Activated B cell treated with CpG ODN at 0.5 μM for 24 hours (primary cell): ENCODE results near the gene DNAJB5. TPM values are rescaled to one million over a fixed set of nuclear protein-coding genes. Genes with fewer than 3 reads are reported as not detected.

ENCODE experiments used
- ATAC-seq: fragments of 200-7000 bp; cut with Tn5 transposase; one replicate; pipeline ENCODE4 v1.10.0; 2021; ENCODE audit warnings: low read depth, mild to moderate bottlenecking, moderate library complexity
- CTCF ChIA-PET: fragments of 350-600 bp; sonication (Branson Sonifier 250); formaldehyde crosslinking; loops from one replicate; lab custom pipeline; 2021; ENCODE audit warnings: antibody characterized with exemption; lab: Charles Lee
- POLR2A ChIA-PET: fragments of 350-600 bp; sonication (Branson Sonifier 250); formaldehyde crosslinking; loops from one replicate; lab custom pipeline; 2021; ENCODE audit warnings: antibody characterized with exemption; lab: Charles Lee
- DNase-seq: peaks from one replicate; pipeline ENCODE4 v3.0.0; 2022
- H3K27ac Mint-ChIP-seq: one replicate; pipeline ENCODE4 v1.8.0; 2020; ENCODE audit warnings: mixed read lengths
- H3K27me3 Mint-ChIP-seq: one replicate; pipeline ENCODE4 v1.8.0; 2021; ENCODE audit warnings: mixed read lengths
- H3K36me3 Mint-ChIP-seq: one replicate; pipeline ENCODE4 v1.8.0; 2021; ENCODE audit warnings: low read depth, mixed read lengths
- H3K4me1 Mint-ChIP-seq: one replicate; pipeline ENCODE4 v1.8.0; 2021; ENCODE audit warnings: mixed read lengths
- H3K4me3 Mint-ChIP-seq: one replicate; pipeline ENCODE4 v1.8.0; 2020; ENCODE audit warnings: mild to moderate bottlenecking, mixed read lengths
- H3K9me3 Mint-ChIP-seq: one replicate; pipeline ENCODE4 v1.8.0; 2020; ENCODE audit warnings: mixed read lengths
- CTCF ChIP-seq: fragments of 200-600 bp; IDR thresholded peaks from one replicate; pipeline ENCODE4 v1.8.0; 2022; ENCODE audit warnings: antibody characterized with exemption, mild to moderate bottlenecking
- intact Hi-C: fragments of 100-400 bp; cut with micrococcal nuclease; formaldehyde crosslinking; loops from one replicate; pipeline ENCODE4 v1.15.1; 2024
- total RNA-seq: library from RNA; stranded (reverse); gene quantifications from 2 replicates; pipeline ENCODE4 v1.2.3, GENCODE V29; 2022

DNAJB5 gene
- total RNA-seq, 1 donor from 2014 or later = 5.4 TPM

- peaks cover 59% of the 10 kb centered on the region for H3K4me1 Mint-ChIP-seq
- POLR2A ChIA-PET = no interaction called here
- no peak overlapping the region for H3K4me3 Mint-ChIP-seq
- DNase-seq (no peak), ATAC-seq (no peak)
- intact Hi-C loops = loop anchor here (10.0 kb wide), 1 partner anchor 349 kb away; the partner anchor contains the start of gene SIGMAR1
- no peaks in the 10 kb centered on the region for H3K27me3 Mint-ChIP-seq
- peaks cover under 1% of the 10 kb centered on the region for H3K36me3 Mint-ChIP-seq
- peak overlapping the region; percentile 74 for H3K27ac Mint-ChIP-seq
- TF ChIP-seq CTCF = no peak
- CTCF ChIA-PET = interaction anchor here (1.6 to 2.4 kb wide), 5 partner anchors 10 to 88 kb away, joined by 5 to 29 read pairs (median 8); a partner anchor contains a TSS
- no peaks in the 10 kb centered on the region for H3K9me3 Mint-ChIP-seq
These were observed 5.5 kb upstream of the DNAJB5 start for GRCh38 chr9:34984049-34984448.

- Mint-ChIP-seq H3K9me3 (no peaks in the 10 kb centered on the region), H3K27ac (peak overlapping the region; percentile 42), H3K4me3 (no peak overlapping the region), H3K4me1 (peaks cover 67% of the 10 kb centered on the region), H3K27me3 (no peaks in the 10 kb centered on the region), H3K36me3 (peaks cover 6% of the 10 kb centered on the region)
- TF ChIP-seq CTCF = peak; percentile 27
- POLR2A ChIA-PET = interaction anchor here (0.7 to 1.0 kb wide), 2 partner anchors 86 kb away, joined by 3 to 4 read pairs; no protein-coding TSS in a partner anchor
- intact Hi-C loops = loop anchor here (1.0 to 10.0 kb wide), 5 partner anchors 86 to 747 kb away; partner anchors contain the start of genes CREB3, DNAI1, FAM219A and RPP25L
- ATAC-seq (no peak), DNase-seq (no peak)
- CTCF ChIA-PET = interaction anchor here (1.0 to 2.4 kb wide), 8 partner anchors 8 to 94 kb away, joined by 3 to 29 read pairs (median 8); partner anchors contain the start of gene FANCG
These were observed 4.1 kb upstream of the DNAJB5 start for GRCh38 chr9:34985311-34985899.

GRCh38 chr9:34986540-34987047 lies 3.0 kb upstream of the DNAJB5 start:
- CTCF ChIA-PET = no interaction called here
- peaks cover 76% of the 10 kb centered on the region for H3K4me1 Mint-ChIP-seq
- H3K27me3 Mint-ChIP-seq = peaks cover 2% of the 10 kb centered on the region
- H3K36me3 Mint-ChIP-seq = peaks cover 6% of the 10 kb centered on the region
- no peak for TF ChIP-seq CTCF
- DNase-seq (no peak), ATAC-seq (no peak)
- intact Hi-C loops = loop anchor here (5.0 to 10.0 kb wide), 4 partner anchors 352 to 746 kb away; partner anchors contain the start of genes CREB3, DNAI1, FAM219A and RPP25L
- POLR2A ChIA-PET = no interaction called here
- no peaks in the 10 kb centered on the region for H3K9me3 Mint-ChIP-seq
- H3K27ac Mint-ChIP-seq = peak overlapping the region; percentile 22
- peak overlapping the region; percentile 16 for H3K4me3 Mint-ChIP-seq

- H3K4me1 Mint-ChIP-seq = peaks cover 78% of the 10 kb centered on the region
- ATAC-seq (no peak), DNase-seq (no peak)
- peak overlapping the region; percentile 22 for H3K27ac Mint-ChIP-seq
- CTCF ChIA-PET = no interaction called here
- peaks cover 6% of the 10 kb centered on the region for H3K36me3 Mint-ChIP-seq
- H3K4me3 Mint-ChIP-seq = peak overlapping the region; percentile 16
- POLR2A ChIA-PET = no interaction called here
- H3K27me3 Mint-ChIP-seq = peaks cover 2% of the 10 kb centered on the region
- intact Hi-C loops = loop anchor here (5.0 to 10.0 kb wide), 4 partner anchors 353 to 745 kb away; partner anchors contain the start of genes CREB3, DNAI1, FAM219A and RPP25L
- no peaks in the 10 kb centered on the region for H3K9me3 Mint-ChIP-seq
- TF ChIP-seq CTCF = no peak
These were observed 2.2 kb upstream of the DNAJB5 start for GRCh38 chr9:34987160-34987901.
